Measurements from ENCODE around the gene USP14. TPM values are rescaled to one million over a fixed set of nuclear protein-coding genes. Genes with fewer than 3 reads are reported as not detected.

The USP14 gene
- total RNA-seq (2022; extraction: Qiagen RNA extraction; ENCODE audit: low read depth), result 41.2 to 71.0 TPM (median 67.0 TPM) in 5 replicates

DNA sequence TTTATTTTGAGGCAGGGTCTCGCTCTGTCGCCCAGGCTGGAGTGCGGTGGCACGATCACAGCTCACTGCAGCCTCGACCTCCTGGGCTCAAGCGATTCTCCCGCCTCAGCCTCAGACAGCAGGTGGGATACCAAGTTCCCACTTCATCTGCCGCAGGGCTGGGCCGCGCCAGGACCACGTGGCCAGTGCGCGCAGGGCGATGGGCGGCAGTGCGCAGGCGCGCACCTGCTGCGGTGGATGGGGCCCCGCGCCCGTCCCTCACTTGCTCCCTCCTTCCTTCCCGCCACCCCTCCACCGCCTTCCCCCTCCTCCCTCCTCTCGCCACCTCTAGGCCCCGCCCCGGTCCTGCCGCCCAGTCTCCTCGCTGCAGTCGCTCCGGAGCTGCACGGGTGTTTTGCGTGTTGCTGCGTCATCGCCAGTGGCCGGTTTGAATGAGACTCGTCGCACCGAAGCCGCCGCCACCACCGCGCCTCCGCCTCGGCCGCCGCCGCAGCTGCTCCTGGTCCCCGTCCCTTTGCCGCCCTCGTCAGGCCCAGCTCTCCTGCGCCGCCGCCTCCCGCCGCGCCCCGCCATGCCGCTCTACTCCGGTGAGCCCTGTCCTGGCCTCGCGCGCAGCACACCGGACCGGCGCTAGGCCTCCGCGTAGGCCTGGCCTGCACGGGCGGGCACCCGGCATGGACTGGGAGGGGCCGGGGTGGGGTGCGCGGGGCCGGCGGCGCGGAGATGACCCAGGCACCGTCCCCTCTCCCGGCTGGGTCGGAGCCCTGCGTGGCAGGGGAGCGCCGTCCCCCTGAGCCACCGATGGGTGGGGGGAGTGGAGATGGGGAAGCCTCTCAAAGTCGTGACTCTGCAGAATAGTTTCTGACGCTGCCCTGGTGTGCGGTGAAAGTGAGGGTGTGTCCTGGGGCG, at the start of gene USP14:
Gene USP14, plus strand, starts transcription at position 430 of the 909 bp plus-strand sequence. Its CDS starts 142 bp downstream, at position 572.

Other genes starting within 250 kb of the USP14 start
- gene TUBB8B, start 108.9 kb upstream of the USP14 start, total RNA-seq (2022; extraction: Qiagen RNA extraction; ENCODE audit: low read depth), result 0.32 TPM in 1 of 5 replicates, not detected in the others
- gene THOC1, start 109.5 kb downstream of the USP14 start, total RNA-seq (2022; extraction: Qiagen RNA extraction; ENCODE audit: low read depth), result 16.9 to 22.4 TPM (median 20.0 TPM) in 5 replicates

Data from A549 treated with RU486 at 1 μM for 4 hours (cell line).